Pons (tissue), 1 donor: ENCODE results near the gene MAP3K13.

Experiments
- DNase-seq: peaks from one replicate; pipeline ENCODE4 v3.0.0-alpha.2; 2016; ENCODE audit warnings: low spot score

MAP3K13 gene

GRCh38 chr3:185362850-185363661, at the start of gene MAP3K13:
Gene MAP3K13, plus strand, starts transcription at chr3:185363136. Its CDS starts 65,446 bp downstream, at chr3:185428582.
- DNase-seq: peak; percentile 97

- no peak for DNase-seq
Measured at GRCh38 chr3:185313693-185314246, 49.2 kb upstream of the MAP3K13 start.

- DNase-seq: peak; percentile 13
Measured at GRCh38 chr3:185316740-185317412, 46.1 kb upstream of the MAP3K13 start.

GRCh38 chr3:185317674-185318073, 45.3 kb upstream of the MAP3K13 start:
- DNase-seq: no peak

GRCh38 chr3:185318141-185318540, 44.8 kb upstream of the MAP3K13 start:
- DNase-seq: peak; percentile 37

- DNase-seq: no peak
Measured at GRCh38 chr3:185319801-185320200, 43.1 kb upstream of the MAP3K13 start.

- no peak for DNase-seq
Measured at GRCh38 chr3:185320949-185321348, 42.0 kb upstream of the MAP3K13 start.

GRCh38 chr3:185322101-185322719, 40.7 kb upstream of the MAP3K13 start:
- DNase-seq: no peak

GRCh38 chr3:185325946-185326791, 36.8 kb upstream of the MAP3K13 start:
- DNase-seq: no peak

- no peak for DNase-seq
Measured at GRCh38 chr3:185327062-185327461, 35.9 kb upstream of the MAP3K13 start.

GRCh38 chr3:185328324-185329004, 34.5 kb upstream of the MAP3K13 start:
- DNase-seq: no peak

GRCh38 chr3:185330238-185330637, 32.7 kb upstream of the MAP3K13 start:
- peak; percentile 61 for DNase-seq

GRCh38 chr3:185330644-185331043, 32.3 kb upstream of the MAP3K13 start:
- DNase-seq: no peak

GRCh38 chr3:185332026-185332735, 30.8 kb upstream of the MAP3K13 start:
- DNase-seq: peak; percentile 67

- DNase-seq: no peak
Measured at GRCh38 chr3:185335799-185336198, 27.1 kb upstream of the MAP3K13 start.

- DNase-seq: no peak
Measured at GRCh38 chr3:185337231-185337816, 25.6 kb upstream of the MAP3K13 start.

- no peak for DNase-seq
Measured at GRCh38 chr3:185339945-185340344, 23.0 kb upstream of the MAP3K13 start.

GRCh38 chr3:185340751-185341150, 22.2 kb upstream of the MAP3K13 start:
- DNase-seq: no peak

- DNase-seq: peak; percentile 22
Measured at GRCh38 chr3:185341616-185342458, 21.1 kb upstream of the MAP3K13 start.
